ENCODE results near the gene ZC3H7A.

The ZC3H7A gene

DNA sequence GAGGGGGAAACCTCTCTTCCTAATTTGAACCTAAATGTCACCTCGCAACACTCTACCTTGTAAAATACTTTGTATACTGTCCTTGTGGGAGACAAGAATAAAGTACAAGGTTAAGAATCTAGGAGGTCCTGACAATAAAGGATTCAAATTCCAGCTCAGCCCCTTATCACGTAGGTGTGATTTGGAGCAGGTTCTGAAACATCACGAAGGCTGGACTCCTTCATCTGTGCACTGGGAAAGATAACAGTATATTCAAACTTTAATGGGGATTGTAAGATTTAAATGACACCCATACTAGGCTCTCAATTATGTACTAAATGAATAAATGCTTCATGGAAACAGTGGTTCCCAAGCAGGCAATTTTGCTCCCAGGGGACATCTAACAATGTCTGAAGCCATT is 56.5 kb downstream of the ZC3H7A start:
- Mint-ChIP-seq H3K9me3 (no peaks in the 10 kb centered on the region), H3K4me3 (peak overlapping the region; percentile 98), H3K4me1 (peaks cover 45% of the 10 kb centered on the region), H3K27me3 (ENCODE audit: low read depth, poor library complexity) (peaks cover 3% of the 10 kb centered on the region), H3K27ac (peak overlapping the region; percentile 80), H3K36me3 (ENCODE audit: low read depth) (peaks cover 42% of the 10 kb centered on the region)
- no peak for DNase-seq
- TF ChIP-seq, protein P1, sequence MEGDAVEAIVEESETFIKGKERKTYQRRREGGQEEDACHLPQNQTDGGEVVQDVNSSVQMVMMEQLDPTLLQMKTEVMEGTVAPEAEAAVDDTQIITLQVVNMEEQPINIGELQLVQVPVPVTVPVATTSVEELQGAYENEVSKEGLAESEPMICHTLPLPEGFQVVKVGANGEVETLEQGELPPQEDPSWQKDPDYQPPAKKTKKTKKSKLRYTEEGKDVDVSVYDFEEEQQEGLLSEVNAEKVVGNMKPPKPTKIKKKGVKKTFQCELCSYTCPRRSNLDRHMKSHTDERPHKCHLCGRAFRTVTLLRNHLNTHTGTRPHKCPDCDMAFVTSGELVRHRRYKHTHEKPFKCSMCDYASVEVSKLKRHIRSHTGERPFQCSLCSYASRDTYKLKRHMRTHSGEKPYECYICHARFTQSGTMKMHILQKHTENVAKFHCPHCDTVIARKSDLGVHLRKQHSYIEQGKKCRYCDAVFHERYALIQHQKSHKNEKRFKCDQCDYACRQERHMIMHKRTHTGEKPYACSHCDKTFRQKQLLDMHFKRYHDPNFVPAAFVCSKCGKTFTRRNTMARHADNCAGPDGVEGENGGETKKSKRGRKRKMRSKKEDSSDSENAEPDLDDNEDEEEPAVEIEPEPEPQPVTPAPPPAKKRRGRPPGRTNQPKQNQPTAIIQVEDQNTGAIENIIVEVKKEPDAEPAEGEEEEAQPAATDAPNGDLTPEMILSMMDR (IDR thresholded peaks at IDR 0.05): no peak

DNA sequence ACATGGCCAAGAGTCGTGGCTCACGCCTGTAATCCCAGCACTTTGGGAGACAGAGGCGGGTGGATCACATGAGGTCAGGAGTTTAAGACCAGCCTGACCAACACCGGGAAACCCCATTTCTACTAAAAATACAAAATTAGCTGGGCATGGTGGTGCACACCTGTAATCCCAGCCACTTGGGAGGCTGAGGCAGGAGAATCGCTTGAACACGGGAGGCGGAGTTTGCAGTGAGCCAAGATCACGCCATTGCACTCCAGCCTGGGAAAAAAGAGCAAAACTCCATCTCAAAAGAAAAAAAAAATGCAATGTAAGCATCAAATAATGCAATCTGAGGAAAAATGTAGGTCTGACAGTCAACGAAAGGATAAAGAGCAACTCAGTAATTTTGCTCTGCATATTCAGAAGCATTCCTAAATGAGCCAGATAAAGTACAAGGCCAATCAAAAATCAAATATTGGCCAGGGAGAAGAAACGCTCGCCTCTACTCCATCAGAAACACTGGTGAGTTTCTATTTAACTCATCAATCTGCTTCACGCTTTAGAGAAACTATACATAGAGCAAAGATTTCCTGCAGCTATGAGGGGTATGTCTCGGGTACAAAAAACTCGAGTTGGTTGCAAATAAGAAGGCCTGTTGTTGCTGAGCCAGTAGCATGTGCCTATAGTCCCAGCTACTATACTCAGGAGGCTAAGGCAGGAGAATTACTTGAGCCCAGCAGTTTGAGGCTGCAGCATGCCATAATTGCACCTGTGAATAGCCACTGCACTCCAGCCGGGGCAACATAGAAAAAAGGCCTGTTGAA is 58.1 kb downstream of the ZC3H7A start:
- Mint-ChIP-seq H3K36me3 (ENCODE audit: low read depth) (peaks cover 54% of the 10 kb centered on the region), H3K4me1 (peaks cover 41% of the 10 kb centered on the region), H3K4me3 (peak overlapping the region; percentile 16), H3K27ac (no peak overlapping the region), H3K9me3 (no peaks in the 10 kb centered on the region), H3K27me3 (ENCODE audit: low read depth, poor library complexity) (peaks cover 3% of the 10 kb centered on the region)
- DNase-seq: no peak
- TF ChIP-seq, protein P1 (IDR thresholded peaks at IDR 0.05): no peak

DNA sequence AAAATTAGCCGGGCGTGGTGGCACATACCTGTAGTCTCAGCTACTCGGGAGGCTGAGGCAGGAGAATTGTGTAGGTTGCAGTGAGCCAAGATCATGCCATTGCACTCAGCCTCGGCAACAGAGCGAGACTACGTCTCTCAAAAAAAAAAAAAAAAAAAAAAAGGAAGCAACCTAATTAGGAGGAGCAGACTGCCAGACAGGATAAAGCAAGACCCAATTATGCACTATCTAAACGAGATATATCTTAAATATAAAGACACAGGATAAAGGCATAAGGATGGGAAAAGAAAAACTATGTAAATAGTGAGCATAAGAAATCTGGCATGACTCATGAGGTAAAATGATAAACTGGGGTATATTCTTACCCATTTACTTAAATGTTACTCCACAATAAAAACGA is 59.3 kb downstream of the ZC3H7A start:
- TF ChIP-seq, protein P1 (IDR thresholded peaks at IDR 0.05): no peak

DNA sequence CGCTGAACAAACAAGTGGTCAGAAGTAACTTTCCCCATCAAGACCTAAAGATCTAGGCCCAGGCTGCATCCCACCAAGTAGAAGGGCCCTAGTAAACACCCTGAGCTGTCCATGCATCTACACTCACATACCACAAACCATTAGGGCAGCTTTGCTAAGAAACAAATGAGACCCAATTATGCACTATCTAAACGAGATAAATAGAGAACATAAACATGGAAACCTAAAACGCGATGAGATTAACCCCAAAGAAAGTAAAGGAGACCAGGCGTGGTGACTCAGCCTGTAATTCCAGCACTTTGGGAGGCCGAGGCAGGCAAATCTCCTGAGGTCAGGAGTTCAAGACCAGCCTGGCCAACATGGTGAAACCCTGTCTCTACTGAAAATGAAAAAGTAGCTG is 60.2 kb downstream of the ZC3H7A start:
- Mint-ChIP-seq H3K27ac (no peak overlapping the region), H3K9me3 (no peaks in the 10 kb centered on the region), H3K27me3 (ENCODE audit: low read depth, poor library complexity) (peaks cover 3% of the 10 kb centered on the region), H3K36me3 (ENCODE audit: low read depth) (peaks cover 72% of the 10 kb centered on the region), H3K4me1 (peaks cover 35% of the 10 kb centered on the region), H3K4me3 (no peak overlapping the region)
- TF ChIP-seq, protein P1 (IDR thresholded peaks at IDR 0.05): no peak
- no peak for DNase-seq

More for the DNA sequence above, 59.3 kb downstream of the ZC3H7A start:
- Mint-ChIP-seq H3K27me3 (ENCODE audit: low read depth, poor library complexity) (peaks cover 3% of the 10 kb centered on the region), H3K4me1 (peaks cover 37% of the 10 kb centered on the region), H3K4me3 (no peak overlapping the region), H3K9me3 (no peaks in the 10 kb centered on the region), H3K36me3 (ENCODE audit: low read depth) (peaks cover 65% of the 10 kb centered on the region), H3K27ac (no peak overlapping the region)
- no peak for DNase-seq

DNA sequence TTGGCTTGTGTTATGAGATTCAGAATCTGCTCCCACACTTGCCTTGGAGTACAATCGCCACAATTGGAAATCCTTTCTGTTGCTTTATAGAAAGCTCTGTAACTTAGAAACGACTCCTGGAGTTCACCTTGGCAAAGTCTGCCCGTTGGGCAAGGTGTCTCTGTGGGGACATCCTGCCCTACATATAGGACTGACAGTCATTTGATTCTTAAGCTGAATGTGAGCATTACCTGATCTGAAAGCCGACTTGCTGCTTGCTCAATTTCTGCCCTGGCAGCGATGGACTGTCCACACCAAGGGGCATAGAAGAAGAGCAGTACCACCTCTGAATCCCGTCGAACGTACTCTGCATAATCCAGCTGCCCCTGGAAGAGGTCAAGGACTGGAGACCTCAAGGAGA is 61.3 kb downstream of the ZC3H7A start:
- no peak overlapping the region for H3K27ac Mint-ChIP-seq
- peaks cover 3% of the 10 kb centered on the region for H3K27me3 Mint-ChIP-seq (ENCODE audit: low read depth, poor library complexity)
- no peak overlapping the region for H3K4me3 Mint-ChIP-seq
- DNase-seq: no peak
- TF ChIP-seq, protein P1 (IDR thresholded peaks at IDR 0.05): no peak
- peaks cover 24% of the 10 kb centered on the region for H3K4me1 Mint-ChIP-seq
- no peaks in the 10 kb centered on the region for H3K9me3 Mint-ChIP-seq
- H3K36me3 Mint-ChIP-seq (ENCODE audit: low read depth): peaks cover 72% of the 10 kb centered on the region

DNA sequence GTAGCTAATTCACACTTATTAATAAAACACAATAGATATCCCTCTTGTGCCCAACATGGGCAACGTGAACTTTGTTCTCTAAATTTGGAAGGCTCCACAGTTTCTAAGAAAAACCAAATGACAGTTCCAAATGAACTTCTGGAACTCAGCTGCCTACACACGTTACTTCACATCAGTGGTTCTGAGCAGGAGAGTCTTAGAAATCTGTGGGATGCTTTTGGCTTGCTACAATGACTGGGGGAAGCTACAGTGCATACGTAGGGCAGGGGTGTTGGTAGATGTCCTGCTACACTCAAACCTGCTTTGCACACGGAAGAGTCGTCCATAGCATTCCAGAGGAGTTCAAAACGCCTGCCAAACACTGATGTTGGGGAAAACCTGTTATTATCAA is 62.4 kb downstream of the ZC3H7A start:
- TF ChIP-seq, protein P1 (IDR thresholded peaks at IDR 0.05): no peak
- DNase-seq: no peak
- H3K9me3 Mint-ChIP-seq: no peaks in the 10 kb centered on the region
- peaks cover 67% of the 10 kb centered on the region for H3K36me3 Mint-ChIP-seq (ENCODE audit: low read depth)
- no peak overlapping the region for H3K4me3 Mint-ChIP-seq
- peaks cover 3% of the 10 kb centered on the region for H3K27me3 Mint-ChIP-seq (ENCODE audit: low read depth, poor library complexity)
- H3K27ac Mint-ChIP-seq: no peak overlapping the region
- peaks cover 13% of the 10 kb centered on the region for H3K4me1 Mint-ChIP-seq

Measured in nephron progenitor cell (in vitro differentiated cells).